Neuronal stem cell (in vitro differentiated cells): Measurements from ENCODE around the gene PLXDC2.

ENCODE experiments used
- DNase-seq: peaks from one replicate; pipeline ENCODE4 v3.0.0-alpha.2; 2013; ENCODE audit warnings: low spot score
- H2AFZ ChIP-seq: one replicate; pipeline ENCODE4 v1.6.1; 2013; ENCODE audit warnings: mild to moderate bottlenecking, low read length, inconsistent platforms
- H2AK5ac ChIP-seq: 2 replicates; pipeline ENCODE4 v1.6.1; 2013; ENCODE audit warnings: low read depth, mild to moderate bottlenecking, inconsistent platforms, low read length, moderate library complexity, mixed read lengths
- H2BK120ac ChIP-seq: 2 replicates; pipeline ENCODE4 v1.6.1; 2013; ENCODE audit warnings: low read depth, mild to moderate bottlenecking, inconsistent platforms, low read length, moderate library complexity, mixed read lengths
- H2BK12ac ChIP-seq: one replicate; pipeline ENCODE4 v1.6.1; 2013; ENCODE audit warnings: low read length, inconsistent platforms
- H2BK15ac ChIP-seq: 2 replicates; pipeline ENCODE4 v1.6.1; 2013; ENCODE audit warnings: mild to moderate bottlenecking, low read length, inconsistent platforms, mixed read lengths
- H2BK5ac ChIP-seq: one replicate; pipeline ENCODE4 v1.6.1; 2013; ENCODE audit warnings: inconsistent platforms, mild to moderate bottlenecking, low read length, moderate library complexity
- H3K14ac ChIP-seq: one replicate; pipeline ENCODE4 v1.6.1; 2013; ENCODE audit warnings: low read length, inconsistent platforms
- H3K18ac ChIP-seq: 2 replicates; pipeline ENCODE4 v1.6.1; 2013; ENCODE audit warnings: low read length, inconsistent platforms
- H3K23ac ChIP-seq: 2 replicates; pipeline ENCODE4 v1.6.1; 2013; ENCODE audit warnings: low read depth, mild to moderate bottlenecking, mixed read lengths, low read length, inconsistent platforms; ENCODE audit not compliant: poor library complexity
- H3K27ac ChIP-seq: replicated peaks from 3 replicates; pipeline ENCODE4 v1.5.1; 2013; ENCODE audit warnings: low read length, inconsistent platforms
- H3K27me3 ChIP-seq, 3 experiments: 2 replicates each; pipeline ENCODE4 v1.6.1; 2013; ENCODE audit warnings: low read length in 3 of 3, mild to moderate bottlenecking in 2 of 3, inconsistent platforms in 1 of 3, low read depth in 1 of 3, mixed read lengths in 1 of 3, moderate library complexity in 1 of 3; ENCODE audit not compliant: control insufficient read depth in 3 of 3, insufficient read depth in 3 of 3
- H3K36me3 ChIP-seq, 2 donors: replicated peaks in 1 of 2; 2 replicates each; pipeline ENCODE4 v1.6.1; 2013; ENCODE audit warnings: low read length in 2 of 2; ENCODE audit not compliant: control insufficient read depth in 2 of 2, insufficient read depth in 2 of 2
- H3K4ac ChIP-seq: 2 replicates; pipeline ENCODE4 v1.6.1; 2013; ENCODE audit warnings: inconsistent platforms, mild to moderate bottlenecking, low read length, moderate library complexity
- H3K4me1 ChIP-seq, 2 donors: 1 replicate in 1 of 2; 2 replicates in 1 of 2; pipeline ENCODE4 v1.6.1; 2013; ENCODE audit warnings: low read length in 2 of 2, low read depth in 1 of 2; ENCODE audit not compliant: control insufficient read depth in 2 of 2, insufficient read depth in 1 of 2
- H3K4me2 ChIP-seq: one replicate; pipeline ENCODE4 v1.6.1; 2013; ENCODE audit warnings: mild to moderate bottlenecking, low read length, inconsistent platforms; ENCODE audit not compliant: insufficient read depth, poor library complexity, severe bottlenecking
- H3K4me3 ChIP-seq, 2 donors: 2 replicates each; pipeline ENCODE4 v1.5.1; 2013; ENCODE audit warnings: low read length in 2 of 2, mild to moderate bottlenecking in 2 of 2, inconsistent platforms in 1 of 2, moderate library complexity in 1 of 2
- H3K79me1 ChIP-seq: one replicate; pipeline ENCODE4 v1.6.1; 2013; ENCODE audit warnings: low read depth, mild to moderate bottlenecking, inconsistent platforms, low read length, moderate library complexity
- H3K9ac ChIP-seq: one replicate; pipeline ENCODE4 v1.6.1; 2013; ENCODE audit warnings: mild to moderate bottlenecking, low read depth, low read length, inconsistent platforms; ENCODE audit not compliant: poor library complexity
- H3K9me3 ChIP-seq, 2 donors: replicated peaks in 1 of 2; 2 replicates each; pipeline versions ENCODE3 to v1.6.1; 2013; ENCODE audit warnings: low read length in 2 of 2, mild to moderate bottlenecking in 2 of 2, inconsistent platforms in 1 of 2, low read depth in 1 of 2, mixed read lengths in 1 of 2, moderate library complexity in 1 of 2; ENCODE audit not compliant: control insufficient read depth in 2 of 2, insufficient read depth in 1 of 2
- H4K8ac ChIP-seq: one replicate; pipeline ENCODE4 v1.6.1; 2013; ENCODE audit warnings: low read depth, mild to moderate bottlenecking, inconsistent platforms, low read length, moderate library complexity
- H4K91ac ChIP-seq: one replicate; pipeline ENCODE4 v1.6.1; 2013; ENCODE audit warnings: low read length, low read depth, mild to moderate bottlenecking, inconsistent platforms; ENCODE audit not compliant: poor library complexity
- WGBS, 2 donors: extraction: QIAGEN DNeasy Blood & Tissue Kit; methylation state at CpG; one replicate each; pipeline ENCODE4 v1.1.7; 2013; ENCODE audit warnings: missing lambda C conversion rate in 2 of 2, mixed read lengths in 1 of 2; ENCODE audit not compliant: insufficient read length in 2 of 2, insufficient replicate concordance in 1 of 2; ENCODE audit errors: extremely low coverage in 2 of 2; 5-methylcytosine and 5-hydroxymethylcytosine counted together

The PLXDC2 gene

DNA sequence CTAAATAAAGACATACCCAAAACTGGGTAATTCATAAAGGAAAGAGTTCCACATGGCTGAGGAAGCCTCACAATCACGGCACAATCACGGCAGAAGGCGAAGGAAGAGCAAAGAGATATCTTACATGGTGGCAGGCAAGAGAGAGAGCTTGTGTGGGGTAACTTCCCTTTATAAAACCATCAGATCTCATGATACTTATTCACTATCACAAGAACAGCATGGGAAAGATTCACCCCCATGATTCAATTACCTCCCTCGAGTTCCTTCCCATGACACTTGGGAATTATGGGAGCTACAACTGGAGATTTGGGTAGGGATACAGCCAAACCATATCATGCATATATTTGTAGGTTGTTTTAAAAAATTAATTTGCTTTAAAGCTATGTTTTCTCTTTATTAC is 217.2 kb downstream of the PLXDC2 start:
- Histone ChIP-seq H4K8ac (no peak overlapping the region), H3K4me2 (no peak overlapping the region), H3K4ac (no peak overlapping the region), H2AFZ (no peak overlapping the region), H3K27me3 (no peaks in the 10 kb centered on the region), H3K9ac (no peak overlapping the region), H4K91ac (no peak overlapping the region), H3K18ac (no peak overlapping the region), H3K4me1 (peaks cover 0 to 4% of the 10 kb centered on the region in 2 donors), H3K27ac (no peak overlapping the region), H3K23ac (no peak overlapping the region), H3K79me1 (no peaks in the 10 kb centered on the region), H3K14ac (no peak overlapping the region), H2AK5ac (no peak overlapping the region), H2BK120ac (no peak overlapping the region), H2BK5ac (no peak overlapping the region), H3K4me3 (no peak overlapping the region), H3K36me3 (no peaks in the 10 kb centered on the region), H3K9me3 (no peaks in the 10 kb centered on the region), H2BK15ac (no peak overlapping the region), H2BK12ac (no peak overlapping the region)
- no CpG with 5 or more reads among the region's 4 CpGs for WGBS, 2 donors
- DNase-seq, result no peak

DNA sequence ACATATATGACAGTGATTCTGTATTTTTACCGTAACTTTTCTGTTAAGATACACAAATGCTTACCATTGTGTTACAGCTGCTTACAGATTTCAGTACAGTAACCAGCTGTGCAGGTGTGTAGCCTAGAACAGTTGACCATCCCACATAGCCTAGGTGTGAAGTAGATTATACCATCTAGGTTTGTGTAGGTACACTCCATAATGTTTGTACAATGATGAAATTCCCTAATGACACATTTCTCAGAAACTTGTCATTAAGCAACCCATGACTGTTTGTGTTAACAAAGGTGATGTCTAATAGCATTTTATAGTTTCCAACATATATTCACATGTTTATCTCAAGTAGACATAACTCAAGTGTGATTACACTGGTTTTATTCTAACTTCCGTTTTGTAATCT is 218.5 kb downstream of the PLXDC2 start:
- DNase-seq, result no peak
- Histone ChIP-seq H3K4me3 (no peak overlapping the region), H3K4me1 (peaks cover 0 to 4% of the 10 kb centered on the region in 2 donors), H3K79me1 (no peaks in the 10 kb centered on the region), H3K9me3 (no peaks in the 10 kb centered on the region), H3K4ac (no peak overlapping the region), H3K9ac (no peak overlapping the region), H3K18ac (no peak overlapping the region), H3K23ac (no peak overlapping the region), H3K4me2 (no peak overlapping the region), H3K14ac (no peak overlapping the region), H2BK12ac (no peak overlapping the region), H3K36me3 (no peaks in the 10 kb centered on the region), H2BK15ac (no peak overlapping the region), H2BK120ac (no peak overlapping the region), H2BK5ac (no peak overlapping the region), H3K27ac (no peak overlapping the region), H3K27me3 (no peaks in the 10 kb centered on the region), H2AK5ac (no peak overlapping the region), H2AFZ (no peak overlapping the region), H4K8ac (no peak overlapping the region), H4K91ac (no peak overlapping the region)
- no CpG with 5 or more reads among the region's 2 CpGs for WGBS, 2 donors

DNA sequence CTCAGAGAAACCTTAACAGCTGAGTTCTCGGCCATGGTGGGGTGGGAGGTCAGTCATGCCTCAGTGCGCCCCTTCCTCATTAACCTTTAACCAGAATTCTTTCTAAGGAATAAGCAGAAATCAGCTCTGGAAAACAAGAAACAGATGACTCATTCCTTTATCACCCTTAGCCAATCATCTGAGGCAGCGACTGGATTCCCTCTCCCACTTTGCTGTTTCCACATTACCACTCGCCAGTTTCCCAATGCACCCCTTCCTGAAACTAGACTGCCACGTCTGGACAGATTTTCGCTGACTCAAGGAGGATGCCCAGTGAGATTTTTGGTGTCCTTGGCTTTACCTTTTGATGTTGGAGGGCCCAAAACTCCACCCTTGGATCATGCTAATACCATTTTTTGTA is 223.8 kb downstream of the PLXDC2 start:
- no peak overlapping the region for H3K14ac ChIP-seq
- H3K9me3 ChIP-seq, result no peaks in the 10 kb centered on the region
- no peak for DNase-seq
- H4K8ac ChIP-seq, result no peak overlapping the region
- no peak overlapping the region for H3K4me3 ChIP-seq
- WGBS, 2 donors, result no CpG with 5 or more reads among the region's 6 CpGs
- no peak overlapping the region for H4K91ac ChIP-seq
- H3K18ac ChIP-seq, result no peak overlapping the region
- no peaks in the 10 kb centered on the region for H3K27me3 ChIP-seq
- no peak overlapping the region for H2BK5ac ChIP-seq
- H3K4ac ChIP-seq, result no peak overlapping the region
- no peak overlapping the region for H2AK5ac ChIP-seq
- no peak overlapping the region for H3K9ac ChIP-seq
- H3K4me2 ChIP-seq, result no peak overlapping the region
- no peaks in the 10 kb centered on the region for H3K36me3 ChIP-seq
- H3K4me1 ChIP-seq, result peaks cover 2 to 4% of the 10 kb centered on the region in 2 donors
- no peak overlapping the region for H2BK120ac ChIP-seq
- H2BK12ac ChIP-seq, result no peak overlapping the region
- H2BK15ac ChIP-seq, result no peak overlapping the region
- H3K79me1 ChIP-seq, result no peaks in the 10 kb centered on the region
- no peak overlapping the region for H3K27ac ChIP-seq
- H2AFZ ChIP-seq, result no peak overlapping the region
- H3K23ac ChIP-seq, result no peak overlapping the region

GRCh38 chr10:20041931-20042330 is 225.7 kb downstream of the PLXDC2 start:
- Histone ChIP-seq H3K23ac (no peak overlapping the region), H2BK12ac (no peak overlapping the region), H3K4me1 (peaks cover 2 to 4% of the 10 kb centered on the region in 2 donors), H3K4me2 (no peak overlapping the region), H3K27me3 (no peaks in the 10 kb centered on the region), H3K18ac (no peak overlapping the region), H2BK120ac (no peak overlapping the region), H3K9ac (no peak overlapping the region), H3K9me3 (no peaks in the 10 kb centered on the region), H4K8ac (no peak overlapping the region), H3K36me3 (no peaks in the 10 kb centered on the region), H3K27ac (no peak overlapping the region), H2BK5ac (no peak overlapping the region), H2AFZ (no peak overlapping the region), H4K91ac (no peak overlapping the region), H2BK15ac (no peak overlapping the region), H2AK5ac (no peak overlapping the region), H3K4ac (no peak overlapping the region), H3K79me1 (no peaks in the 10 kb centered on the region), H3K4me3 (no peak overlapping the region), H3K14ac (no peak overlapping the region)
- WGBS, 2 donors, result no CpG with 5 or more reads among the region's 3 CpGs
- no peak for DNase-seq
